Raji (cell line): ENCODE results near the gene CDH13.

Source experiments
- POLR2A ChIP-seq: IDR thresholded peaks from 2 replicates; pipeline ENCODE4 v1.6.1; 2011; ENCODE audit warnings: low read depth, low read length, control low read depth; ENCODE audit not compliant: insufficient read depth

CDH13 gene

DNA sequence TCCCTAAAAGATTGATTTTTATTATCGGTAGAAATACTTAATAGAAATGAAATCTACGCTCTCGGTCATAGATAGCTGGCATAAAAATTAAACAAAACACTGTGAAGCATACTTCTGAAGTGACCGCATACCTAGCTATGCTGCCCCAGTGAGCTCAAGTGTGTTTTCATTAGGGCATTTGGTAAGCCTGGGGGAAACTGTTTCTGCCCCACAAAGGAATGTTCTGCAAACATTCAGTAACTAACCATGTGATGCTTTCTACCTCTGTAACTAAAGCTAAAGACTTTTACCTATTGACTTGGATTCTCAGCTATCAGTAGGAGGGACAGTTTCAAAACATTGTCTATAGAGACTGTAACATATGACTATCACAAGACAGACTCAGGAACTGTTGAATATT is 1087.5 kb downstream of the CDH13 start:
- TF ChIP-seq POLR2A: no peak

DNA sequence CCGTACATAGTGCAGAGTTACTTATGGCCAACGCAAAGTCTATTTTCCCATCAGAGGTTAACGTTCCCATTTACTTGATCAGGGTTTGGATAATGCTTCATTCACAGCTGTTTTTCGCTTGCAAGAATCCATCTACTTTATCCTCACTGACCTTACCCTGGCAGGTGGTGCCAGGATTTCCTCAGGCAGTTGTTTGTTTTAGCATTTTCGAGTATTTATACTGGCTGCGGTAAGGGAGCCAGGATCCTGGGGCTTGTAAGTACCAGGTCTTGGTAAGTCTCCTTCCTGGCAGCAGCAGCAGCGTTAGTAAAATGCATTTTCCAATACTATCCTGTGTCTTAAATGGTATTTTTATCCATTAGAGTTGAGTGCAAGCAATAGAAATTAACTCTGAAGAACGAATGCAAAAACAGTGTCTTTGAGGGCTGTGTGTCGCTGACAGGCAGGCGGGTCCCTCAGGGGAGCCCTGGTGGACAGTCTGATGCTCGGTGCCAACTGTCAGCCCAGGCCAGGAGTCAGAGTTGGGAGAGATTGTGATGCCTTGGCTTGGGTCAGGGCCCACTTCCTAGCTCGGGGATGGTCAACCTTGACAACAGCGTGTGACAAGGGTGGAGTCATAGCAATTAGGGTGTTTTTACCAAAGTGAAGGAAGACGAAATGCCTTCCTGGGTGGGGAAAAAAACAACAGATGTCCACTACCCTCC is 1088.6 kb downstream of the CDH13 start:
- TF ChIP-seq POLR2A: no peak

DNA sequence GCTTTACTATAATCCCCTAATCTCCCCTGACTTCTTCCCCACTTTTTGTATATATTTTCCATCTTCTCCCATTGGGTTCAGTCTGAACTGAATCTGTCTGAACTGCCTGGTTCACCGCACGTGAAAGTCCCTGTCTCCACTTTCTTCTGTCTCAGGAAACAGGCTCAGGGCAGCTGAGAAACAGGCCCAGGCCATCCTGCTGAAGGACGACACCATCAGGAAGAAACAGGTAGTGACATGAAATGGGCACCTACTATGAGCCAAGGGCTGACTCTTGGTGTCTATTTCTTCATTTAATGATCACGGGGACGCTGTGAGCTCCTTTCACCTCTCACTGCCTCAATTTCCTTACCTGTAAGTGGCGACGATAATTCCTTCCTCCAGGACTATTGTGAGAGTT is 1090.5 kb downstream of the CDH13 start:
- no peak for TF ChIP-seq POLR2A

DNA sequence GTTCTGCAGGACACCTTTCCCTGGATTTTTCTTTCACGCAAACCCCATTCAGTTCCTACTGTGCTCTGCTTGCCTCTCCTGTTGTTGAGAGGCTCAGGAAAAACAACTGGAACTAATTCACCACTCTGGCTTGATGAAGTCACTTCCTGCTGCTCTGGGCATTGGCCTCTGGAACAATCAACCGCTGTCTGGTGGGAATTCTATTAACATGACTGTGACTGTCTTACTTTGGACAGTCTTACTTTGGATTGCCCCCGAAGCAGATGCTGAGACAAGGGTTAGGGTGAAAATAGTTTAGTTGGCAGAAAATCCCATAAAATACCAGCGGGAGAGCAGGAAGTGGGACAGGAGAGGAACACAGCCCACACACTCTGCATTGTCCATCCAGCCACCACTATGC is 1091.0 kb downstream of the CDH13 start:
- no peak for TF ChIP-seq POLR2A

DNA sequence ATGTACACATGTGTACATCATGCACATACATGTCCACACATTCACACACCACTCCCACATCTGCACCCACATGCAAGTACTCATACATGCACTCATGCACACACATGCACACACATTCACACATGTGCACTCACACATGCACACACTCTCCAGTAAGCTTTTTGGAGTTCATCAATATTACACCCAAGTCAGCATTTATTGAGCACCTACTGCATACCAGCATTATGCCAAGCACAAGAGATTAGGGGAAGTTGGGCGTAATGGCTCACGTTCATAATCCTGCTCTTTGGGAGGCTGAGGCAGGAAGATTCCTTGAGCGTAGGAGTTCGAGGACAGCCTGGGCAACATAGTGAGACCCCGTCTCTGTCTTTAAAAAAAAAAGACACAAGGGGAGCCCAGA is 1093.4 kb downstream of the CDH13 start:
- TF ChIP-seq POLR2A: no peak

DNA sequence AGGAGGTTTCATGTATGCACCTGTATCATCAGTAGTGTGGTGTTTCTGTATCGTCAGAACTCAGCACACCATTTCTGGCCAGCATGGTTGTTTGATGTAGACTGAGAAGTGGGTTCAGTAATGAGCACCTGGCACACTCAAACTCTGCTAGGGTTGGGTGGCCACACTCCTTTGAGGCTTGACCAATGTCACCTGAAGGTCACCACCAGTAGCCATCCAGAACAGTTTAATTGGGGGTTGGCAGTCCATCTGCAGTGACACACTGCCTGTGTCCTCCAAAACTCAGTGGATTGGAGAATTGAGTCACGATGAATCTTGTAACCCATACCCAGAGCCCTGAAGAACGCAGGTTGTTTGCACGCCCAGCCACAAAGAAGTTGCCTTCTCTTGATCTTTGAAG is 1094.2 kb downstream of the CDH13 start:
- no peak for TF ChIP-seq POLR2A

DNA sequence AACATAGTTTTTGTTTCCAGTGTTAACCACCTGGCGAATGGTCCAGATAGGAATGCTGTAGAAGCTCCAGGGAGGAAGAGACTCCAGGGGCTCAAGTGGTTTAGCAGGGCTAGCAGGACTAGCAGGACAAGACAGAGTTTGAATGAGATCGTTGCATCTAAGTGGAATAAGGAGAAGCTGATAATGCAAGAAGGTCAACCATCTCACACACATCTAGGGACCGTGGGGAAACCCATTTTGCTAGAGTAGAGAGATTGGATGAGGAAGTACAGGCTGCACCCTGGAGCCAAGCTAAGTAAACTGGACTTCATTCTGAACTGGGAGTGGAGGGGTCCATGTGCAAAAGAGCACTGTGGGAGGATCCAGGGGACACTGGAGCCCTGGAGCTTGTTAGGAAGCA is 1094.9 kb downstream of the CDH13 start:
- TF ChIP-seq POLR2A: no peak

DNA sequence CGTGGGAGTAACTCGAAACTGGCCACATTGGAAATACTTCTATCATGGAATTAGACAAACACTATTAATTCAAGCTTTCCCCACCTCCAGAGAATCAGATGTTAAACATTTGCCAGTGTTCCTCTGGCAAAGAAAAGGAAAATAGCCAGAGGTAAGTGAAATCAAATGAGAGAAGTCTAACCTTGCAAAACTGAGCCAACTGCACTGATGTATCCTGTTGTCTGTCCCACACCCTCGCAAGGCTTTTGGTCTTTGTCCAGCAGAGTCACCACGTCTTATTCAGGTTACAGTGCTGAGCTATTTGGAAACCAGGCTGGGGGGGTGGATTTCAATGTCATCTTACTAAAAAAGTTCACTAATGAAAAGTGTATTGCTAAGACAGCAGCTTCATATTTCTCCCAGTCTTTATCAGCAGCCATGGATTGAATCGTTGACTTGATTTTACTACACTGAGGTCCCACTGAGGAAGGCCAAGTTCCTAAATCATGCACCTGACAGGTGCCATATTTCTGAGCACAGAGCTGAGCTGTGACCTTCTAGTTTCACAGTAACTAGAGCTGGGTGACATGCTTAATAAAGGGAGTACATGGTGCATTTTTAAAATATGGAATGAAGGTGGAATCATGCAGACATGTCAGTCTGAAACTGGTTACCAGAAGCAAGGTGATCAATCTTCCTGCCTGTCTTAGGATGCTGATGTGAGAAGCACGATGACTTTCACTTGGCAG is 1095.9 kb downstream of the CDH13 start:
- TF ChIP-seq POLR2A: no peak

DNA sequence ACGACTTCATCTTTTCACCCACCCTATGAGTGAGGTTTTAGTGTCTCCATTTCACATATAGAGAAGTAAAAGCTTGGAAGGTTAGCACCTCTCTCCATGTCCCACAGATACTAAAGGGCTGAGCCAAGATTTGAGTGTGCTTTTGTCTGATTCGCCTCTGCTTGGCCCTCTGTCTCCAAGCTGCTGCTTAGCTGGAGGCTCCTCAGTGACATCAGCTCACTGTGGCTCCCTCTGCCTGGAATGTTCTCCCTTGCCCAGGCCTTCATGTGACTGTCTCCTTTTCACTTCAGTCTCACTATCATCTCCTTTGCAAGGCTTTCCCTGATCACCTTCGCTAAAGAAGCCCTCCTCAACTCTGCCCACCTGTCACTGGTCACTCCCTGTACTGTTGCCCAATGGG is 1096.5 kb downstream of the CDH13 start:
- no peak for TF ChIP-seq POLR2A

DNA sequence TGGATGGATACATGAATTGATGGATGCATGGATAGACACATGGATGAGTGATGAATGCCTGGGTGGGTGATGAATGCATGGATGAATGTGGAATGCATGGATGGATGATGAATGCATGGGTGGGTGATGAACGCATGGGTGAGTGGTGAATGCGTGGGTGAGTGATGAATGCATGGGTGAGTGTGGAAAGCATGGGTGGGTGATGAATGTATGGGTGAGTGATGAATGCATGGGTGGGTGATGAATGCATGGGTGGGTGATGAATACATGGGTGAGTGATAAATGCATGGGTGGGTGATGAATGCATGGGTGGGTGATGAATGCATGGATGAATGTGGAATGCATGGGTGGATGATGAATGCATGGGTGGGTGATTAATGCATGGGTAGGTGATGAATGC is 1097.1 kb downstream of the CDH13 start:
- TF ChIP-seq POLR2A: no peak

DNA sequence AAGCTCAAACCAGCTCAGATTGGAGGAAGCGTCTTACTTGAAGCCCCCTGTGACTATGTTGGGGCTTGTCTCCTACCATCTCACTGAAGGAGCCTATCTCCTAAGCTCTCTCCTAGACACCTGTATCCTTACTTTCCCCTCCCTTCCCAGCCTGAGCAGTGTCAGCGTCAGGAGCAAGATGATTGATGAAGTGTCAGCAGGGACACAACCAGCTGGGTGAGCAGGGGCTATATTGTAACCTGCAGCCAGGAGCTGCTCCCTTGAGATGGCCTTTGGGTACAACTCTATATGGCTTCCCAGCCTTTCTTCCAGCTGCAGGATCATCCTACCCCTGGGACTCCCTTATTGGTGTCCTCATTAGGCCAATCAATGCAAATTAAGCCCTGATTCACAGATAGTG is 1097.8 kb downstream of the CDH13 start:
- no peak for TF ChIP-seq POLR2A

DNA sequence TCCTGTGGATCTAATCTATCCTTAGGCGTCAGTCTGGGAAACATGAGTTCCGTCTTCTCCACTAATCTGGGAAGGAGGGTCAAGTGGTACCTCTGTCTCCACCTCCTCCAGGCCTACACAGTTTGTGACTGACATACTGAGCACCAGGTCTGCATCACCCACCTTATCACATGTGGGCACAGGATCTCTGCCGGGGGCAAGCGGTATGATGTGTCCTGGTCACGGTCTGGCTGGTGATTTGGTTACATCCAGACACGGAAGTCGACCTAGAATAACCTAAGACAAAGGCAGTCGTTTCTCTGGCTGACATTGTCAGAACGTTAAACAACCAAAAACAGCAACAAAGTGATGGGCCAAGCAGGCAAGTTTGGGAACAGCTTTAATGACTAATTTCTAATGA is 1098.5 kb downstream of the CDH13 start:
- no peak for TF ChIP-seq POLR2A

DNA sequence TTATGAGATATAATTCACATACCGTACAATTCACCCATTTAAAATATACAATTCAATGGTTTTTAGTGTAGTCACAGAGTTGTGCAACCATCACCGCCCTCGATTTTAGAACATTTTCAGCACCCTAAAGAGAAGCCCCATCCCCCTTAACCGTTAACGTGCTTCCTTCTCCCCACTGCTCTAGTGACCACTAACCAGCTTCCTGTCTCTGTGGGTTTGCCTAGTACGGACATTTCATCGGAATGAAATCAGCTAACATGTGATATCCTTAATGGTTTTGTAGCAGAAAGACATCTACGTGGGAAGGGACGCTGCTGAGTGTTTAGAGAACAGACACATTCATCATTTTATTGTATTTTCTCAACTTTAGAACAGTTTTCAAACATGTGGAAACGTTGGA is 1100.2 kb downstream of the CDH13 start:
- TF ChIP-seq POLR2A: no peak

DNA sequence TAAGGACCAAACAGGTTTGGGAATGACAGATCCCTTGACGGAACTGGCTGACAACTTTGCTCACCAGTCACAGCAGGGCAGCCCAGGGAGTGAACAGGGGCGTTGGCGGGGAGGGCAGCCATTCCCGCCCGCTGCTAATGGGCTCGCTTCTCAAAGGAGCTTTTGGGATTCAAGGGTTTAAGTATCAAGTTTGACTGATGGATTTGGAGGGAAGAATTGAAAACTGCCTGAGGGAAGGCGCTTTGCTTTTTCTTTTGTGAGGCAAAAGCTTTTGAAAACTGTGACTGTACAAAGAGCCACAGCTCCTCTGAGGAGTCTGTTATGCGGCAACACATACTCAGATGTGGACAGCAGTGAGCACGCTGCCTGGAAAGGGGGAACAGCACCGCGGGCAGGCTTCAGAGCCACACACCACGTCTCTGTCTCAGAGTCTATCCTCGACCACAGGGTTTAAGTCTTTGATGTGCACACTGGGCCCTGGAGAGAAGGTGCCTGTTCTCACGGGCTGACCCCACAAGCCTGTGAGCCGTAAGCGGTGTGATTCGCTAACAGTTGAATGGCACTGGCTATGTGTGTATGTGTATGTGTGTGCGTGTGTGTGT is 1101.1 kb downstream of the CDH13 start:
- TF ChIP-seq POLR2A: no peak

DNA sequence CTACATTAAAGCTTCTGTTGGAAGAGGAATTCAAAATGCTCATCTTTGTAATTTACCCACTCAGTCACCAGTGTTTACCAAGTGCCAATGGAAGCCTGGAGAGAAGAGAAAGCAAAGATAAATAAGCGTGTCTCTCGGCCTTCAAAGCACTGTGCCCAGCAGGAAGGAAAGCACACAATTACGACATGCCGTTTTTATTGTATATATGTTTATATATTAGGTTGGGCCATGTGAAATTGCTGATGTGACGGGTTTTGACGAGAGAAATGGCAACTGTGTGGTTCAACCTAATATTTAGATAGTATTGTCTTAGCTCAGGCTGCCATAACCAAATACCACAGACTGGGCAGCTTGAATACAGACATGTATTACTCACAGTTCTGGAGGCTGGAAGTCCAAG is 1101.7 kb downstream of the CDH13 start:
- TF ChIP-seq POLR2A: no peak

DNA sequence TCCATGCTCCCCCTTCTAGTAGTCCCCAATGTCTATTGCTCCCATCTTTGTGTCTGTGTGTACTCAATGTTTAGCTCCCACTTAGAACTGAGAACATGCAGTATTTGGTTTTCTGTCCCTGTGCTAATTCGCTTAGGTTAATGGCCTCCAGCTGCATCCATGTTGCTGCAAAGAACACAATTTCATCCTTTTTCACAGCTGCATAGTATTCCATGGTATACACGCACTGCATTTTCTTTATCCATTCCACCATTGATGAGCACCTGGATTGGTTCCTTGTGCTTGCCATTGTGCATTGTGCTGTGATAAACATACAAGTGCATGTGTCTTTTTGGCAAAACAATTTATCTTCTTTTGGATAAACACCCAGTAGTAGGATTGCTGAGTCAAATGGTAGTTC is 1104.0 kb downstream of the CDH13 start:
- TF ChIP-seq POLR2A: no peak
